Activated T-cell treated with anti-CD3 and anti-CD28 coated beads, Interleukin-2, amount 50 U/mL, for 48 hours (primary cell): ENCODE data around the gene INTS15.
A peak's percentile ranks its signal among the peaks of the same experiment; 100 is the strongest.
"Not testable (repeated sequence)": the region's sequence is repeated elsewhere in the genome, so short reads cannot be mapped to it uniquely, and the experiment has no call there.

ENCODE experiments used
- DNase-seq, 2 experiments: peaks; one replicate each; pipeline ENCODE4 v3.0.0-alpha.2; 2020

Gene INTS15

DNA sequence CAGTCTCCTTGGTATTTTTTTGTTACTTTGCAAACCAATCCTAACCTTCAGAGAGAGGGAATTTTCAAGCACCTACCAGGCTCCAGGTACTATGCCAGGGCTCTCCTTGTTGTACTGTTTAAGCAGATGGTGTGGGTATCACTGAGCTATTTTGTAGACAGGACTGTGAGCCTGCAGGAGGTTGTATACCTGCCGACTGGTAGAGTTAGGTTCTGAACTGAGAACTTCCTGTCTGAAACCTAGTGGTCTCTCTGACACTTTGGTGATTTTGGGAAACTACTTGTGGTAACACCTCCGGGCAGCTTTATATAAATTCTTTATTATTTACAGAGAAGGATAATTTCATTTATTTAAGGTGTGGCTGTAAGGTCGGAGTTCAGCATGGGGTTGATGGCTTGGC, 30.1 kb downstream of the INTS15 start:
- DNase-seq, result no peak

DNA sequence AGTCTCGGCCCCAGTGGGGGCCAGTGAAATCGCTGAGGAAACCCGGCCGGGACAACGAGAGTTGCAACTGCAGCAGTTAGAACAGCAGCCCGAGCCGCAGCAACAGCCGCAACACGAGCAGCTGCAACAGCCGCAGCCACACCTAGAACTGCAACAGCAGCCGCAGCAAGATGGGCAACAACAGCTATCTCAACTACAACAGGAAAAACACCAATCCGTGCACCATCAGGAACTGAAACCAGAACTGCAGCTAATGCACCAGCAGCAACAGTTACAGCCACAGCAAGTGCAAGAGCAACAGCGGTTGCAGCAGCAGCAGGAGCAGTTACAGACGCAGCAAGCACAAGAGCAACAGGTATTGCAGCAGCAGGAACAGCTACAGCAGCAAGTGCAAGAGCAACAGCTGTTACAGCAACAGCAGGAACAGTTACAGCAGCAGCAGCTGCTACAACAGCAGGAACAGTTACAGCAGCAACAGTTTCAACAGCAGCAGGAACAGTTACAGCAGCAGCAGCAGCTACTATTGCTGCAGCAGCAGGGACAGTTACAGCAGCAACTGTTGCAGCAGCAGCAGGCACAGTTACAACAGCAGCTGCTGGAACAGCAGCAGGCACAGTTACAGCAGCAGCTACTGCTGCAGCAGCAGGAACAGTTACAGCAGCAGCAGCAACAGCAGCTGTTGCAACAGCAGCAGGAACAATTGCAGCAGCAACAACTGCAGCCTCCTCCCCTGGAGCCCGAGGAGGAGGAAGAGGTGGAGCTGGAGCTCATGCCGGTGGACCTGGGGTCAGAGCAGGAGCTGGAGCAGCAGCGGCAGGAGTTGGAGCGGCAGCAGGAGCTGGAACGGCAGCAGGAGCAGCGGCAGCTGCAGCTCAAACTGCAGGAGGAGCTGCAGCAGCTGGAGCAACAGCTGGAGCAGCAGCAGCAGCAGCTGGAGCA, 31.6 kb downstream of the INTS15 start:
- no peak for DNase-seq

DNA sequence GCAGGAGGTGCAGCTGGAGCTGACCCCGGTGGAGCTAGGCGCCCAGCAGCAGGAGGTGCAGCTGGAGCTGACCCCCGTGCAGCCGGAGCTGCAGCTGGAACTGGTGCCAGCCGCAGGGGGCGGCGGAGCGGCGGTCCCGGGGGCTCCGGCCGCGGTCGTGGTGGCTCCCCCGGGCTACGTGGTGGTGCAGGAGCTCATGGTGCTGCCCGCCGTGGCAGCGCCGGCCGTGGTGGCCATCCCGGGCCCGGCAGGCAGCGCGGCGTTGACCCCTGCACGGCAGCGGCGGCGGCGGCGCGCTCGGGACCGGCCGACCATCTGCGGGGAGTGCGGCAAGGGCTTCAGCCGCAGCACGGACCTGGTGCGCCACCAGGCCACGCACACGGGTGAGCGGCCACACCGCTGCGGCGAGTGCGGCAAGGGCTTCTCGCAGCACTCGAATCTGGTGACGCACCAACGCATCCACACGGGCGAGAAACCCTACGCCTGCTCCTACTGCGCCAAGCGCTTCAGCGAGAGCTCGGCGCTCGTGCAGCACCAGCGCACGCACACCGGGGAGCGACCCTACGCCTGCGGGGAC, 32.4 kb downstream of the INTS15 start:
- DNase-seq, result no peak

DNA sequence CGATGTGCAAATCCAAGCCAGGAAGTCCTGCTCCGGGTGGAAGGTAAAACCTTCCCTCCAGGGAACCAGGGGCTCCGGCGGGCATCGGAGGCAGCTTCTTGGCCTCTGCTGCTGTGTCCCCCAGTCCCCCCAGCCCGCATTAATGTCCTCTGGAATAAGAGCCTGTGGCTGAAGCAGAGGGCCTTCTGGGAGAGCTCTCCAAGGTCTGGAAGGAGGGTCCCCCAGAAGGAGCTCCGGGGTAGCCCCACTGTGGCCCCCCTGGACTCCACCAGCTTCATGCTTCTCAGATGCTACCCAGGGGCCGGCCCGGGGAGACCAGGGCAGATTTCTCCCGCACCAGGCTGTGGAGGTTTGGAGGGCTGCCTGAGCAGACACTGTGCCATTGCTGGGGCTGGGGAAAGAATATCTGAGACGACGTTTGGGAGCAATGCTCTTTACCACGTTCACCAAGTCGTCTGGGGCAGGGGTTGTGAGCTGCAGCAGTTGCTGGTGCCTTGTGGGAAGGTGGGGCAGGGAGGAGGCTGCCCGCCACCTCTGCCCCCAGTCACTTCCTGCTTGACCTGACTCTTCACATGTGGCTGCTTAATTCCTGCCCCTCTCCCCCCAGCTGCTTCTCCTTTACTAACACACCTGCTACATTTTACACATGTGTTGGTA, 33.9 kb downstream of the INTS15 start:
- peak; percentile 31 to 43 for DNase-seq

DNA sequence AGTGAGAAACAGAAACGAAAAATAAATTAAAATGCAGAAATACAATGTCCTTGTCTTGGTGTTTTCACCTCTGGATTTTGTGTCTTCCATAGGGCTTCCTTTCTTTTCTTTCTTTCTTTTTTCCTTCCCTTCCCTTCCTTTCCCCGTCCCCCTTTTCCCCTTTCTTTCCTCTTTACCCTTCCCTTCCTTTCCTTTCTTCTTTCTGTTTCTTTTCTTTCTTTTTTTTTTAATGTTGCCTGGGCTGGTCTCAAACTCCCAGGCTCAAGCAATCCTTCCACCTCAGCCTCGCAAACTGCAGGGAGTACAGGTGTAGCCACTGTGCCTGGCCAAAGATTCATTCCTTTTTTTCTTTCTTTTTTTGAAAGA, 34.4 kb downstream of the INTS15 start:
- no peak for DNase-seq

DNA sequence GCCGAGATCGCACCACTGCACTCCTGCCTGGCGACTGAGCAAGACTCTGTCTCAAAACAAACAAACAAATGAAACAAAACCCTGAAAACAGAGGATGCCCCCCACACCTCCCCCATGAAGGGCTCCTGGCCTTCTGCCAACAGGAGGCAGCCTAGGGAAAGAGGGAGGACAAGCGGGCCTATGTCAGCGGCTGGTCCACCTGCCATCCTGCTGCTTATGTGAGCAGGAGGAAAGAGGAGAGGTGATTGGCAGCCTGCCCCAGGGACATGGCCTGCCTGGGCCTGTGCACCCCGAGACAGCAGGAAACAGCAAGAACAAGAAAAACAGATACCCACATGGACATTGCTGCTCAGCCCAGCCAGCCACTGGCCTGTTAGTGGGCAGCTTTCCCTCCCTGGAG, 38.2 kb downstream of the INTS15 start:
- DNase-seq, result no peak

DNA sequence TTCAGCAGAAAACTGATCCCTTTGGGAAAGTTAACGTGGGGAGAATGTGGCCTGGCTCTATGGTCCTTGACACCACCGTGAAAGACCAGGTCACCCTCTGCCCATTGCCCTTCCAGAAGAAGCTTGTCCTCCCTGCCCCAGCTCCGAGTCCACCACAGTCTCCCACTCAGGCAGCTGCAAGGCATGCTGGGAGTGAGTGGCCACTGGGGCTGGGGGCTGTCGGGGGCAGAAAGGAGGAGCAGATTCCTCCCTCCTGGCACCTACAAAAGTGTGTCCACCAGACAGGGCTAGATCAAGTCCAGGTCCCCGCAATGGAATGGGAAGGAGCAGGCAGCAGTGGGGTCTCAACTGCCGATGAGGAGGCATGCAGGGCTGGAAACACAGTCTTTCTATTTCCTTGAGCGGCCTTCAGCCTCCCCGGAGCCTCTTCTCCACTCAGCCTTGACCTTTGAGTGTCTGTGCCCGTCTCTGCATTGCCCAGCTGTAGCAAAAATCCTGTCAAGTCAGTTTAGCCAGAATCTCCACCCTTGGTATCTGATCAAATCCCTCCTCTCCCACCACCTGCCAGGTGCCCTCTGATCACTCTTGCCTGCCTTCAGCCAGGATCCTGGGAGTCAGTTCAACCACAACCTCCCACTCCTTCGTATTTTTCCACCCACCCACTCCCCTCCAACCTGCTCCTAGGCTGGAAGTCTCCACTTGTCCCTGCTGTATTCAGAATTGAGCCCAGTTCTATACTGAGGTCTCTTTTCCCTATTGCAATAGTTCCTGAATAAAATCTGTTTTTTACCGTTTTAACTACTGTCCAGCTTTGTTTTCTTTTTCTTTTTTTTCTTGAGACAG, 40.4 kb downstream of the INTS15 start:
- DNase-seq, result no peak

DNA sequence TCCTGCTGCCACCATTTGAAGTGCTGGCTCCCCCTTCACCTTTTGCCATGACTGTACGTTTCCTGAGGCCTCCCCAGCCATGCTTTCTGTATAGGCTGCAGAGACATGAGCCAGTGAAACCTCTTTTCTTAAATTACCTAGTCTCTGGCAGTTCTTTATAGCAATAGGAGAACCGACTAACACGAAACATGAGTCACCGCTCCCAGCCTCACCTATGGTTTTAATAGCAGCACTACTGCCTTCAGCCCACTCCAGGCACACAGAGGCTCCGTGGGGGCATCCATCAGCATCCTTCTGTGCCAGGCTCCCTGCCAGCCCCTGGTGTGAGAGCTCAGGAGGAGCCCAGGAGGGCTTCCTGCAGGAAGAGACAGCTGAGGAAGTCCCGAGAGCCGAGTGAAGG, 41.8 kb downstream of the INTS15 start:
- no peak for DNase-seq

DNA sequence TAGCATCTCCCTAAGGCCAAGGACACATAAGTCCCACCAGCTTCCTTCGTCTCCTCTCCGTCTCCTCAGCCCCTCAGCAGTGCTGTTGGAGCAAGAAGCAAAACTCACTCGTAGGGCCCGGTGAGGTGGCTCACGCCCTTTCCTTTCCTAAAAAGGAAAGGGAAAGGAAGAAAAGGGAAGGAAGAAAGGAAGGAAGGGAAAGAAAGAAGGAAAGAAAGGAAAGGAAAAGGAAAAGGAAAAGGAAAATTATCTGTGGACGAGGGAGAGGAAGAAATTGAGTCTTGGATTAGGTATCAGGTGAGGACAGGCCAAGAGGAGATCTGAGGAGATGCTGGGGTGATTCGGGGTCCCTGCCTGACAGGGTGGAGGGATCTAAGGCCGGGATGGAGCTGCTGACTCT, 44.2 kb downstream of the INTS15 start:
- no peak for DNase-seq

DNA sequence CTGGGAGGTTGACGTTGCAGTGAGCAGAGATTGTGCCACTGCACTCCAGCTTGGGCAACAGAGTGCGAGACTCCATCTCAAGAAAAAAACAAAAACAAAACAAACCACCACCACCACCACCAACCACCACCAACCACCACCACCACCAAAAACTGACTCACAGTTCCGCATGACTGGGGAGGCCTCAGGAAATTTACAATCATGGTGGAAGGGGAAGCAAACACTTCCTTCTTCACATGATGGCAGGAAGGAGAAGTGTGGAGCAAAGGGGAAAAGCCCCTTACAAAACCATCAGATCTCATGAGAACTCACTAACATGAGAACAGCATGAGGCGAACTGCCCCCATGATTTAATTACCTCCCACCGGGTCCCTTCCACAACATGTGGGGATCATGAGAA, 45.1 kb downstream of the INTS15 start:
- DNase-seq, result not testable (repeated sequence)

DNA sequence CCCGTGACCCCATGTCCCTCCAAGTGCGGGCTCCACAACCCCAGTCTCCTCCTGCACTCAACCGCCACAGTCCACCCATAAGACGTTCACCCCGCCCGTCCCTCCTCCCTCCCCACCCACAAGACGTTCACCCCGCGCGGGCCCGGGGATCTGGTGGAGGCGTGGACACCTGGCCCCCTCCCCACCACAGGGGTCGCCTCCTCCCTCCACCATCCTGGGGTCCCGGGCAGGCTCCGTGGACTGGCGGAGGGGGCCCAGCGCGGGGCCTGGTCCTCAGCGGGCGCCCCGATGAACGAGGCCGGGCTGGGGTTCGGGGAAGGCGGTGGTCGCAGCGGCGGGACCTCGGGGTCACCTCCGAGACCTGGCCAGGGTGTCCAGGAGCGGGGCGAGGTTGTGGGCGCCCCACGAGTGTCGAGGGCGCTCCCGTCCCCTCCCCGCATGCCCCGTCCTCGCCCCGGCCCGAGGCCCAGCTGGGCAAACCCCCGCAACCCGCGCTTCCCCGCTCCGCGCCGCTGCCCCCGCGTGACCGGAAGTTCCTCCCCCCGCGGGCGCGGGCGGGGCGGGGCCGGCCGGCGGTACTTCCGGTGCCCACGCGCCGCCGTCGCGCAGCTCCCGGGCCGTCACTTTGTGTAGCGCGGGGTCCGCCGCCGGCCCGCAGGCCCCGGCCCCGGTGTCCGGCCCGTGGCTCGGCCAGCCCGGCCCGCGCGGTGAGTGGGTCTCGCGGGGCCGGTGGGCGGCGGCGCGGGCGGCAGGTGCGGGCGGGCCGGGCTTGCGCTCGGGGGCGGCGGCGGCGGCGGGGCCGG, 47.1 kb downstream of the INTS15 start, which contains the start of gene ZNF316:
ZNF316 (plus strand) TSS at position 578 of the 803 bp plus-strand sequence. CDS start 5,092 bp downstream, outside the sequence.
- peak; percentile 58 to 72 for DNase-seq

DNA sequence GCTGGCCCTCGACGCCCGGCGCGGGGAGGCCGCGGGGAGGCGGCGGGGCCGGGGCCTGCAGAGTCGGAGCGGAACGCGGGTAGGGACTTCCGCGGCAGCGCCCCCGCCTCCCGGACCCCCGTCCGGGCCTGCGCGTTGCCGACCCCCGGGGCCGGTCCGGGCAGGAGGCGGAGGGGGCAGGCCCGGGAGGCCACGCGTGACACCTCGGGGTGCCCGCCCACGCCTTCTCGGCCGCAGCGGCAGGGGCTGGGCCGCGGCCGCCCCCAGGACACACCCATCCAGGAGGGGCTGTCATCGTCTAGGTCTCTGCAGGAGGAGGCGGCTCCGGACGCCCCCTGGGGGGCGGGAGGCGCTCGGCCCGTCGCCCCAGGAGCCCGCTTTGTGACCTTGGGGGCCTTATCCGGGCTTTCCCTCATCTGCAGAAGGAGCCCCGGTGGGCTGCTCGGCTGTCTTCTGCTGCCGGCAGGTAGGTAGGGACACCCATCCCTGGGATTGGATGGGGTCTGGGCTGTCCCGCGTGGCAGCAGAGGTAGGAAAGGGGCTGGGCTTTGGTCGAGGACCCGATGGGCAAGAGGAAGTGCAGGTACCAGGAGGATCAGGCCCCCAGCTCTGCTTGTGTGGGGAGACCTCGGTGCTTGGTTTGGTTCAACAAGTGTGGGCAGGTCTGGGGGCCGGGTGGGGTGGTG, 47.9 kb downstream of the INTS15 start:
- DNase-seq, result peak; percentile 65 to 76

DNA sequence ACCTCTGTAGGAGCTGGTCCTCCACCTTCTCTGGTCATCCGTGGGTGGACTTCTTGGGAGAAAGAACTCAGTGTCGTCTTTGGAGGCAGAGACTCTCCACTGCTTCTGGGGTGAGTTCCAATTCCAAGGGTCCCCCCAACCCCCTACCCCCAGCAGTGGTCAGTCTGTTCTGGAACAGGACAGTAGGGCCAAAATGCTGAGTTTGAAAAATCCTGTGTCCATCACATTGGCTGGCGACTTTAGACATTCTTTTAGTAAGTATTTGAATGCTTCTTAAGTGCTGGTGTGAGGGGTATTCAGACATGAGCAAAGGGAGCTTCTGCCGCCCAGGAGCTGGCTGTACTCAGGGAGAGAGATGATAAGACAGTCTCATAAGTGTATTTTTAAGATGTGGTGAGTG, 49.2 kb downstream of the INTS15 start:
- no peak for DNase-seq

DNA sequence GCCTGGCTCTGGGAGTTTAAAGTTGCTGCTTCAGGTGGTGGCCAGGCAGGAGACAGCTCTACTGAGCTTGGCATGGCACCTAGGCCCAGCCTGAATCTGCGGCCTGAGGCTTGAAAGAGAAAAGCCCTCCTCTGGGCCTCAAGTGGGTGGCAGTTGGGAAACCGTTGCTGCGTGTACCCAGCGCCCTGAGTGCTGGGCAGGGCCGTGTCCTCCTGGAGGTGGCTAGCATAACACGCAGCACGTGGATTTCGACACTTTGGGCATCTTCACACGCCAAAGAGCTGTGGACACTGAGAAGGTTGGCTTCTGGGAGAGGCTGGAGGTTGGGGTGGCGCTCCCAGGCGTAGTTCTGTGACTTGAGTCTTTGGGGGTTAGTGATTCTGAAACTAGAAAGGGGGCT, 49.8 kb downstream of the INTS15 start:
- DNase-seq, result no peak

DNA sequence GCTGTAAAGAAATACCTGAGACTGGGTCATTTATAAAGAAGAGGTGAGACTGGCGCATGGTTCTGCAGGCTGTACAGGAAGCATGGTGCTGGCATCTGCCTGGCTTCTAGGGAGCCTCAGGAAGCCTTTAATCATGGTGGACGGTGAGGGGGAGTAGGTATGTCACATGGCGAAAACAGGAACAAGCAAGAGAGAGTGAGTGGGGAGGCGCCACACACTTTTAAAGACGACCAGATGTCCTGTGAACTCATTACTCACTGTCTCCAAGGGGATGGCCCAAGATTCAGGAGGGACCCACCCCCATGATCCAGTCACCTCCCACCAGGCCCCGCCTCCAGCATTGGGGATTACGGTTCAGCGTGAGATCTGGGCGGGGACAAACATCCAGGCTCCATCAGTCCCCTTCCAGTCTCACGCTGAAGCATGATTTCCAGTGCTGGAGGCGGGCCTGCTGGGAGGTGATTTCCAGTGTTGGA, 50.5 kb downstream of the INTS15 start:
- peak; percentile 50 to 59 for DNase-seq

DNA sequence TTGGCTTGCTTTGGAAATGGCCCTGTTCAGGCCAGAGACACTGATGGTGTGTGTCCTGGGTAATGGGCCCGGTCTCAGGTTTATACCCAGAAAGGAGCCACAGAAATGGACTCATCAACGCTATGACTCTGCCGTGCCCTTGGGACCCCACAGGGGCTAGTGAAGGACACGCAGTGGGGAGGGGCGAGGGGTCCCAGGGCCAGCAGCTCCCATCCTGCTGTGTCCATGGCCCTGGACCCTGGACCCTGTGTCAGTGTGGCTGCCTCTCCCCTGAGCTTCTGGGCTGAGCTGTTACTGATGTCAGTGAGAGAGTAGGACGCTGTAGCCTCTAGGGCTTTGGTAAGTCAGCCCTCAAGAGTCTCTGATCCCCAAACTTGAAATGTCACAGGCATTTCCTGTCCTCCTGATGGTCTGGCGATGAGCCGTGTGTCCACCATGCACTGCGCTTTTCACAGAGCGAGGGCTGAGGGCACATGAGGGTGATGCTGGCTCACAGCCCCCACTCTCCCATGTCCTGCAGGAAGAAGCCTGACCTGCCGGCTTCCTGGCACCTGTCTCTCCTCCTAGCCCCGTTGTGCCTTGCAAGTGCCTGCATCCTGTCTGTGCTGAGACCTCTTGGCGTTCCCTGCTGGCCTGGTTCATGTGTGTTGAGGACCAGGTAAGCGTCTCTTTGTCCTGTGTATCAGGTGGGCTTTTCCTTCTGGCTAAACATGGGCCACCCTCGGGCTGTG, 51.6 kb downstream of the INTS15 start:
- DNase-seq, result no peak

DNA sequence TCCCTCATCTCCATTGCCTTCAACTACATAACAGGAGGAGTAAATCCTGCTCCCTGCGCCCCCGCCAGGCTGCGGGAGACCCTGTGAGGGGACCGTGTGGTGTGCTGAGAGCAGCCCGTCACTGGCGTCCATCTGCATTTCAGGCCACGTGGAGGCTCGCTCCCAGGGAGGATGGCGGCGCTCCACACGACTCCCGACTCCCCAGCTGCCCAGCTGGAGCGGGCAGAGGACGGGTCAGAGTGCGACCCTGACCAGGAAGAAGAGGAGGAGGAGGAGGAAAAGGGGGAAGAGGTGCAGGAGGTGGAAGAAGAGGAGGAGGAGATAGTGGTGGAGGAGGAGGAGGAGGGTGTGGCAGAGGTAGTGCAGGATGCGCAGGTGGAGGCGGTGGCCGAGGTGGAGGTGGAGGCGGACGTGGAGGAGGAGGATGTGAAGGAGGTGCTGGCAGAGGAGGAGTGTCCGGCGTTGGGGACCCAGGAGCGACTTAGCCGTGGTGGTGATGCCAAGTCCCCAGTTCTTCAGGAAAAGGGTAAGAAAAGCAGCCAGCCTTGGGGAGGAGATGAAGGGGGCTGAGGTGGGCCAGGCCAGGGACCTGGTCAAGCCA, 52.5 kb downstream of the INTS15 start:
- no peak for DNase-seq

DNA sequence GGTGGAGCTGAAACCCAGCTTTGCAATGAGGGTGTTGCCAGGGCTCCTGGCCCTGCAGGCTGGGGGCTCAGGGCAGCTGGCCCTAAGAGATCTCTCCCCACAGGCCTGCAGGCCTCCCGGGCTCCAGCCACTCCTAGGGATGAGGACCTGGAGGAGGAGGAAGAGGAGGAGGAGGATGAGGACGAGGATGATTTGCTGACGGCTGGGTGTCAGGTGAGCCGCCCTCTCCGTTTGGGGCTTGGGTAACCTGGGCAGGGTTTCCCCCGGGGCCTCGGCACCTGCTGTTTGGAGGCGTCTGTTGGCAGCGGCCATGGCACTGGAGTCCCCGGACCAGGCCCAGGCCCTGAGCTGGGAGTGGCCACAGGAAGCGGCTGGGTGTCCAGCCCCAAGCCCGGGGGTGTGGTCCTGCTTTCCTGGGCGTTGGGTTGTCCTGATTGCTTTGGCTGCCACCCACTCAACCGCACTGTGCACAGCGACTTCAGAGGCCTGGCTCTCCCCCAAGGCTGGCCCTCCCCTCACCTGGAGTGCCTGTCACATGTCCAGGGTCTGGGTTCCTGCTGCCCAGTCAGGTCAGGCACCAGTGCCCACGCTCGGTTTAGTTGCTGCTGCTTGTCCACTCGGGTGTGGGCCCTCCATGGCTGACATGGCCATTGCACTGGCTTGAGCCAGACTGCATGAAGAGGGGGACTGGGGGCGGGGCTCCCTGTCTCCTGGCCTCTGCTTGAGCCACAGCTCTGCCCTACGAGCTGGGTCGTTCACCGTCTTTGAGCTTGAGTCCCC, 53.2 kb downstream of the INTS15 start:
- DNase-seq, result no peak

DNA sequence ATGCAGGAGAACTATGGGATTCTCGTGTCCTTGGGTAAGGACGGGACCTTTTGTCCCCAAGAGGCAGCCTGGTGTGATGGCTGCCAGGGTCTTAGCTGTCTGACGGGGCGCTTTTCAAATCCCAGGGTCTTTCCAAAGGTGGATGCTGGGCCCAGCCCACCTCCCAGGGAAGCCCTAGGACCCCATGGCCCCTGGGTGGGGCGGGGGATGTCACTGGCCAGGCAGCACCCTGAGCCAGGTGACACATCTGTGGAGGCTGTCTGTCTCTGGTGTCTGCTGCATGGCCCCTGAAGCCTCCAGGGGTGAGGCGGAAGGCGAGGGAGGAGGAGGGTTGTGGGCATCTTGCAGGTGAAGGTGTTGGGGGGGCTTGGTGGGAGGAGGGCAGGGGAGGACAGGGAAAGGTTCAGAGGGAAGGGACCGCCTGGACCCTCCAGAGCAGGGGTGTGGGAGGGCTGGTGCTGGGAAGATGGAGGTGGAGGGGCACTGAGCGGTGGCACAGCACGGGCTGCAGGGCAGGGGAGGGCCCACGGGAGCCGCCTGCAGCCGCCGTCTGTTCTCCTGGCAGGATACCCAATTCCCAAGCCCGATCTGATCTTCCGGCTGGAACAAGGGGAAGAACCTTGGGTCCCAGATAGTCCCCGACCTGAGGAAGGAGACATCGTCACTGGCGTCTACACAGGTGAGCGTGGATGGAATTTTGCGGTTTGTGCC, 54.2 kb downstream of the INTS15 start:
- DNase-seq, result no peak
